ENCODE measurements around the gene TAF13.

Gene TAF13, protein sequence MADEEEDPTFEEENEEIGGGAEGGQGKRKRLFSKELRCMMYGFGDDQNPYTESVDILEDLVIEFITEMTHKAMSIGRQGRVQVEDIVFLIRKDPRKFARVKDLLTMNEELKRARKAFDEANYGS

DNA sequence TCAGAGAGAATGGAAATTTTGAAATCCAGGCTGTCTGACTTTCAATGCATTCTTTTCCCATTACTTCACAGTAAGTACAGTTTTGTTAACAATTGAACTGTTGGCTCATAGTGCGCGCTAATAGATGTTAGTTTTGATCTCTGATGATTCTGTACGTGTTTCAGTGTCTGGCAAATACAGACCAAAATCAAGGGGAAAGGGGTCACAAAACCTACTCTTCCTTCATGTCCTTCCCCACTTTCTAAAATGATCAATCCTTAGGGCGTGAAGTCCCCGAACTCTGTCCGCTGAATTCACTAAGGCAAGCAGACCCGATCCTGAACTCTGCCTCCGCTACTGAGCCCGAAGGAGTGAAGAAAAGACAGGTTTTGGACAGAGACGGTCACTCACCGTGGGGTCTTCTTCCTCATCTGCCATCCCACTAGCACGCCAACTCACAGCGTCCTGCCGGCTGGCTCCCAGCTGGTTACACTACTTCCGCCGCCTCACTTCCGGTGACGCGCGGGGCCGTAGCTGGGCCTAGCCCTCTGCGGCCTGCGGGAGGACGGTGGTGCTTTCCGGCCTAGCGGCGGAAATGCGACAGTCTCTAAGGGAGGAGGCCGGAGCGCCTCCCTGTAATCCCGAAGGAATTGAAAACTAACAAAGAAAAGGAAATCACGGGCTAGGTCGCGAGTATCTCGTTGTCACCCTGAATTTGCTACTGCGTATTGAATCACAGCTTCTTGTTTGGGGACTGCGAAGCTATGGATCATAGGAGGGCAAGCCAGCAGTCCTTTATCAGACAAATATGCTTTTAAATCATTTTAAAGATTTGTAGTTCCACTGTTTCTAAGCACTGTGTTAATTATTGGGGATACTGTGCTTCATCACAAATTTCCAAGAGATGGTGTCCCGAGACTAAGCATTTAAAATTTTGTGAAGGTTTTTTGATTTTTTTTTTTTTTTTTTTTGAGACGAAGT, at the start of gene TAF13:
Gene TAF13, minus strand, starts transcription at position 473 of the 960 bp plus-strand sequence. Its CDS starts 56 bp downstream, at position 417.
- peak within 1 kb of the TSS; percentile 81 for H3K4me2 ChIP-seq
- H3K4me1 ChIP-seq, result peaks cover 19% of the 10 kb centered on the region
- H3K27ac ChIP-seq, result peak within 1 kb of the TSS; percentile 95
- TF ChIP-seq Cebpa-rat (IDR thresholded peaks at IDR 0.05), result no peak
- peak within 1 kb of the TSS; percentile 86 for H3K9ac ChIP-seq
- H3K9me3 ChIP-seq, result peaks cover 5% of the 10 kb centered on the region
- no peaks in the 10 kb centered on the region for H3K27me3 ChIP-seq
- H4K20me1 ChIP-seq, result 0 out of 2 replicates have a peak, but pooled peaks cover 2% of the 10 kb centered on the region
- H3K36me3 ChIP-seq, result peaks cover 24% of the 10 kb centered on the region
- peak within 1 kb of the TSS; percentile 72 for H3K4me3 ChIP-seq

- no peak for TF ChIP-seq Cebpa-rat (IDR thresholded peaks at IDR 0.05)
- no peak overlapping the region for H3K4me2 ChIP-seq
- H3K27me3 ChIP-seq, result peaks cover 10% of the 10 kb centered on the region
- no peak overlapping the region for H3K9ac ChIP-seq
- no peaks in the 10 kb centered on the region for H3K4me1 ChIP-seq
- H4K20me1 ChIP-seq, result no peaks in the 10 kb centered on the region
- H3K9me3 ChIP-seq, result no peaks in the 10 kb centered on the region
- no peak overlapping the region for H3K4me3 ChIP-seq
- no peak overlapping the region for H3K27ac ChIP-seq
- H3K36me3 ChIP-seq, result no peaks in the 10 kb centered on the region
Observed at GRCh38 chr1:109120356-109120755, 44.6 kb upstream of the TAF13 start.

DNA sequence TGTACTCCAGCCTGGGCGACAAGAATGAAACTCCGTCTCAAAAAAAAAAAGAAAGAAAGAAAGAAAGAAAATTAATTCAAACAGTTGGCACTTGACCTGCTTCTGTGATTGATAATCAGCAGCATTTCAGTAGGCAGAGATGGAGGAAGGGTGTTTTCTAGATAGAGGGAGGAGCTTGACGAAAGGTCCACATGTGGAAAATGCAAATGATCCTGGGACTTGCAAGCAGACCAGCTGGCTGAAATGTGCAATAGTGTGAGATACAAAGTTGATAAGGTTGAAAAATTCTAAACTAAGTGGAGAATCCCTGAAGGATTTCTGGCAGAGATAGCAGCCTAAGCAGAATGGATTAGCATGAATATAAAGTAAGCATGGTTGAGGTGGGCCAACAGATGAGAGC, 42.3 kb upstream of the TAF13 start:
- Histone ChIP-seq H3K4me3 (no peak overlapping the region), H3K4me1 (peaks cover 13% of the 10 kb centered on the region), H3K4me2 (no peak overlapping the region), H3K9me3 (no peaks in the 10 kb centered on the region), H3K27me3 (peaks cover 33% of the 10 kb centered on the region), H3K9ac (no peak overlapping the region), H4K20me1 (0 out of 2 replicates have a peak, but pooled peaks cover 12% of the 10 kb centered on the region), H3K36me3 (no peaks in the 10 kb centered on the region), H3K27ac (no peak overlapping the region)
- no peak for TF ChIP-seq Cebpa-rat (IDR thresholded peaks at IDR 0.05)

DNA sequence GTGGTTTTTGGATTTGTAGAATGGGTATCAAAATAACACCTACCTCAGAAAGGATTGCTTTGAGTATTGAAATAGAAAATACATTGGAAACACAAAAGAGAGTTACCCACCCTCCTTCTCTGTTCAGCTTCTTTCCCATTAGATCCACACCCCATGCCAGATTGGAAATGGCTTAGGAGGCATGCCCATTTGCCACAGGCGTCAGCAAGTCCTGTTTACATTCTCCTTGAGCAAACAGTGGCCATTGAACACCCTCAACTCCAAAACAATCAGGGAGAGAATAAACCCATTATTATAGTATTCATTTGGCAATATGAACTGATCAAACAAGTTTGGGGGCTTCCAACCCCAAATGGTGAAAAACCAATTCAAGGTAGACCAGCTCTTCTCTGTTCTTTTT, 40.5 kb upstream of the TAF13 start:
- Histone ChIP-seq H4K20me1 (peaks cover 16% of the 10 kb centered on the region; the same call in 1 of the 2 replicates), H3K4me2 (no peak overlapping the region), H3K4me3 (no peak overlapping the region), H3K27me3 (peaks cover 41% of the 10 kb centered on the region), H3K36me3 (no peaks in the 10 kb centered on the region), H3K9ac (no peak overlapping the region), H3K4me1 (peaks cover 25% of the 10 kb centered on the region), H3K9me3 (no peaks in the 10 kb centered on the region), H3K27ac (no peak overlapping the region)
- TF ChIP-seq Cebpa-rat (IDR thresholded peaks at IDR 0.05), result no peak

DNA sequence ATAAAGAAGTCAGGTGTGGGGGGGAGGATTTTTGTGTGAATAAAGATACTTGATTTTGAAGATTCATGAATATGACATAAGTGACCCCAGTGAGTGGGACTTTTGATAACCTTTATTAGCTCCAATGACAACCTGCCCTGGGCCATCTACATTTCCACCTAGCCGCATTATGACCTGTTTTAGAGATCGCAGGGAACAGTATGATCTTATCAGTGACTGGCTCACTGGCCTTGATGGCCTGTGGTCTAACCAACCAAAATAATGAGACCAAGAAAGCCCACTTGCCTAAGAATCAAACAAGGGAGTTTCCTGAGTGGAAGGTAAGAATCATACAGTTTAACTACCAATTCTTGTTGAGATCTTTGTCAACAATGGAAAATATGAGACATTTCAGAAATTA, 39.9 kb upstream of the TAF13 start:
- H3K9ac ChIP-seq, result no peak overlapping the region
- H4K20me1 ChIP-seq, result peaks cover 16% of the 10 kb centered on the region; the same call in 1 of the 2 replicates
- H3K4me2 ChIP-seq, result no peak overlapping the region
- H3K36me3 ChIP-seq, result no peaks in the 10 kb centered on the region
- H3K4me3 ChIP-seq, result no peak overlapping the region
- no peak for TF ChIP-seq Cebpa-rat (IDR thresholded peaks at IDR 0.05)
- H3K27me3 ChIP-seq, result peaks cover 41% of the 10 kb centered on the region
- H3K27ac ChIP-seq, result no peak overlapping the region
- H3K4me1 ChIP-seq, result peaks cover 25% of the 10 kb centered on the region
- H3K9me3 ChIP-seq, result no peaks in the 10 kb centered on the region

GRCh38 chr1:109114342-109114674, 38.5 kb upstream of the TAF13 start:
- H3K4me1 ChIP-seq, result peaks cover 25% of the 10 kb centered on the region
- H3K4me2 ChIP-seq, result peak overlapping the region; percentile 89
- peak overlapping the region; percentile 61 for H3K4me3 ChIP-seq

DNA sequence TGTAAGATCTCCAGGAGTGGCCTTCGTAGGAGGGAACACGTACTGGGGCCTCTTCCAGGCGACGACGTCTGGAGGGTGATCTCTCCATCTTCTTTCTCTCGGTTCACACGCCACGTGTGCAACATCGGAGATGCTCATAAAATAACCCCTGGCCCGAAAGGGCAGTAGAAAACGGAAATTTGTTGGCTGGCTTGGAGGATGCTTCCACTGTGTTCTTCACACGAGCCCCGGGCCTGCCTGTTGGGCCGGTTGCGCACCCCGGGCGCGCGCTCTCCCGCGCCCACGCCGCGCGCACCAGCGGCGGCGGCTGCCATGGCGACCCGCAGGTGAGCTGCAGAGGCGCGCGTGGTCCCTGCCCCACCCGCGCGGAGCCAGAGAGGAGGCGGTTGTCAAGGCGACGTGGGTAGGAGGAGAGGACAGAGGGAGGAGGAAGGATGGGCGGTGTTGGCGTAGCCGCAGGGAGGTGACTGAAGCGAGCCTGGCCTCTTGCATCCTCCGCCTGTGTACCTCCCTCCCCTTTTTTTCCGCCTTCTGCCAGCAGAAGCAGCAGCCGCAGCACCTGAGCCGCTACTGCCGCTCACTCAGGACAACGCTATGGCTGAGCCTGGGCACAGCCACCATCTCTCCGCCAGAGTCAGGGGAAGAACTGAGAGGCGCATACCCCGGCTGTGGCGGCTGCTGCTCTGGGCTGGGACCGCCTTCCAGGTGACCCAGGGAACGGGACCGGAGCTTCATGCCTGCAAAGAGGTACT, 38.0 kb upstream of the TAF13 start, which contains the start of gene ELAPOR1:
Gene ELAPOR1, plus strand, starts transcription at position 526 of the 752 bp plus-strand sequence. Its CDS starts 69 bp downstream, at position 595.
- Histone ChIP-seq H3K9ac (no peak within 1 kb of the TSS), H3K4me2 (peak within 1 kb of the TSS; percentile 89), H3K4me1 (peaks cover 25% of the 10 kb centered on the region), H3K27me3 (peaks cover 41% of the 10 kb centered on the region), H3K36me3 (no peaks in the 10 kb centered on the region), H3K9me3 (no peaks in the 10 kb centered on the region), H3K4me3 (peak within 1 kb of the TSS; percentile 61), H4K20me1 (peaks cover 16% of the 10 kb centered on the region; the same call in 1 of the 2 replicates), H3K27ac (no peak within 1 kb of the TSS)
- no peak for TF ChIP-seq Cebpa-rat (IDR thresholded peaks at IDR 0.05)

More at GRCh38 chr1:109114342-109114674, 38.5 kb upstream of the TAF13 start:
- Histone ChIP-seq H3K27me3 (peaks cover 41% of the 10 kb centered on the region), H3K27ac (no peak overlapping the region), H3K36me3 (no peaks in the 10 kb centered on the region), H3K9ac (no peak overlapping the region), H4K20me1 (peaks cover 16% of the 10 kb centered on the region; the same call in 1 of the 2 replicates), H3K9me3 (no peaks in the 10 kb centered on the region)
- no peak for TF ChIP-seq Cebpa-rat (IDR thresholded peaks at IDR 0.05)

DNA sequence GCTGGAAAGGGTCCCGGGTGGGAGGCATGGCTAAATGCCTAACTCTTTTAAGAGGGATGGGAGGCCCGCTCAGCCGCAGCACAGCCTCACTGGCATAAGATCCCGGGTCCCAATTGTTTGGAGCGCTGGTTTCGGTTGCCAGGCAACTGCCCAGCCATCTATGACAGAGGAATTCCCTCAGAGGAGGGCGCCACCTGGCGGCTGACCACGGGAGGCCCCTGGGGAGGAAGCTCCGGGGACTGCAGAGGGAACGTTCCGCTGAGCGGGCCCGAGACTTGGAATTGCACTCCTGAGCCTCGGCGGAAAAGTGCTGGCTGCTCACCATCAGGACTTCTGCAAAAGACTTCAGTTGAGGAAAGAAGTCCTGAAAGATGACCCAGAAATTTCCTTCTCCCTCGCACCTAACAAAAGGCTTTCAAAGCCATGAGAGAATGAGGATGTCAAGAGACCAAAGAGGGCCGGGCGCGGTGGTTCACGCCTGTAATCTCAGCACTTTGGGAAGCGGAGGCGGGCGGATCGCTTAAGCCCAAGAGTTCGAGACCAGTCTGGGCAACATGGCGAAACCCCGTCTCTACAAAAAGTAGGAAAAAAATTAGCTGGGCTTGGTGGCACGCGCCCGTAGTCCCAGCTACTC, 37.0 kb upstream of the TAF13 start:
- Histone ChIP-seq H3K9ac (no peak overlapping the region), H3K9me3 (no peaks in the 10 kb centered on the region), H4K20me1 (peaks cover 16% of the 10 kb centered on the region; the same call in 1 of the 2 replicates), H3K27ac (no peak overlapping the region), H3K4me1 (peaks cover 25% of the 10 kb centered on the region), H3K27me3 (peaks cover 41% of the 10 kb centered on the region), H3K4me3 (peak overlapping the region; percentile 61), H3K4me2 (peak overlapping the region; percentile 89), H3K36me3 (no peaks in the 10 kb centered on the region)
- TF ChIP-seq Cebpa-rat (IDR thresholded peaks at IDR 0.05), result no peak

DNA sequence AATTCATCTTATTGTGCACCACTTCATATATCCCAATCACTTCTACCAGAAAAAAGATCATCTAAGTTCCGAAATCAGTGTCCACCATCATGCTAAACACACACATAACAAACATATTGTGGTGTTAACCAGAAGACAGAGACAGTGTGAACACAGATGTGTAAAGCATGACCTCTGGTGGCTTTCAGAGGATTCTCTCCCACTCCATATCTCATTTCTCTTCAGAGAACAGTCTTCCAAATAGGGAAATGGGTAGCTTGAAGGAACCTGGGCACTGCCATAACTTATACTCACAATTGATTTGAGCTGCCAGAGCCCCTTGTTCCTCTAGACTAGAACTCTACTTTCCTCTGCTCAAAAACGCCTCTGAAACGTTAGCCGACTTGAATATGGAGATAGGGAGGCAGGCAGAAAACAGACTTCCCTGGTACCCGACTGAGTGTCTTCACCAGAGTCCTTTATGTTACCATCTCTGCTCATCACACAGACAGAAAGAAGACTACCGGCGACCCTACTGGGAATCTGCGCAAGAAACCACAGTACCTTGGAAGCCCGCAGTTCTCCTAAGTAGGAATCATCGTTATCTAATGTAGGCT, 36.4 kb upstream of the TAF13 start:
- Histone ChIP-seq H3K27ac (no peak overlapping the region), H3K4me3 (0 out of 2 replicates have a peak overlapping the region, but pooled peaks have one; percentile 61), H3K9ac (no peak overlapping the region), H3K9me3 (no peaks in the 10 kb centered on the region), H3K27me3 (peaks cover 41% of the 10 kb centered on the region), H4K20me1 (peaks cover 16% of the 10 kb centered on the region; the same call in 1 of the 2 replicates), H3K4me2 (peak overlapping the region; percentile 89), H3K4me1 (peaks cover 25% of the 10 kb centered on the region), H3K36me3 (no peaks in the 10 kb centered on the region)
- no peak for TF ChIP-seq Cebpa-rat (IDR thresholded peaks at IDR 0.05)

All from BLaER1 (cell line).